HEK293T (cell line): ENCODE results near the gene ATF6B.

ENCODE experiments used
- ARNT ChIP-seq: fragments of 450-650 bp; IDR thresholded peaks from 2 replicates; pipeline ENCODE4 v1.6.1; 2017; ENCODE audit warnings: mild to moderate bottlenecking
- FOXK2 ChIP-seq: fragments of 450-650 bp; IDR thresholded peaks from 2 replicates; pipeline ENCODE4 v1.6.1; 2016; ENCODE audit warnings: mild to moderate bottlenecking
- FOXM1 ChIP-seq: fragments of 450-650 bp; IDR thresholded peaks from 2 replicates; pipeline ENCODE4 v1.6.1; 2017; ENCODE audit warnings: mild to moderate bottlenecking, borderline replicate concordance
- LEF1 ChIP-seq: fragments of 450-650 bp; IDR thresholded peaks from 2 replicates; pipeline ENCODE4 v1.6.1; 2017; ENCODE audit warnings: mild to moderate bottlenecking, borderline replicate concordance
- SP1 ChIP-seq: fragments of 450-650 bp; IDR thresholded peaks from 2 replicates; pipeline ENCODE4 v1.6.1; 2017
- SUZ12 ChIP-seq: fragments of 450-650 bp; IDR thresholded peaks from 2 replicates; pipeline ENCODE4 v1.6.1; 2016; ENCODE audit warnings: mild to moderate bottlenecking

DNA sequence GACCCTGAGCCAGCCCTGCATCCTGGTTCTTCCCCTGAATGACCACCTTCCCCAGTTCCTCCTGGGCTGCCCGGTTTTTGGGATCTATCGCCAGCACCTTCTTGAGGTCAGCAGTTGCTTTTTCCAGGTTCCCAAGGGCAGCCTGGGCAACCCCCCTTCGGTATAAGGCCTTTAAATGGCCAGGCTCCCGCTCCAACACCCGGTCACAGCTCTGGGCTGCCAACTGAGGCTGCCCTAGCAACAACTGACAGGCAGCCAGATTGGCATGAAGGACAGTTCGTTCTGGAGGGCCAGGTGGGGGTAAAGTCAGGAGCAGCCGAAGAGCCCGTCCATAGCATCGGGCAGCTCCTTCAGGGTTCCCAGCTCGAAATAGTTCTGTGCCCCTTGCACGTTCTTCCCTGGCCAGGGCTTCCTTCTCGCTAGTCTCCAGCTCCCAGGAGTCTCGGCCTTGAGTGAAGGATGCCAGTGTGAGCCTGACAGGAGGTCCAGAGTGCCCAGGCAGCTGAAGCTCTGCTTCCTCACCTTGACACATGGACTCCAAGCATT is 778 bp upstream of the ATF6B start:
- no peak for TF ChIP-seq FOXM1
- TF ChIP-seq SP1, result no peak
- TF ChIP-seq ARNT, result no peak
- TF ChIP-seq SUZ12, result no peak
- no peak for TF ChIP-seq LEF1
- TF ChIP-seq FOXK2, result no peak
